ENCODE measurements around the gene ZNF439.

DNA sequence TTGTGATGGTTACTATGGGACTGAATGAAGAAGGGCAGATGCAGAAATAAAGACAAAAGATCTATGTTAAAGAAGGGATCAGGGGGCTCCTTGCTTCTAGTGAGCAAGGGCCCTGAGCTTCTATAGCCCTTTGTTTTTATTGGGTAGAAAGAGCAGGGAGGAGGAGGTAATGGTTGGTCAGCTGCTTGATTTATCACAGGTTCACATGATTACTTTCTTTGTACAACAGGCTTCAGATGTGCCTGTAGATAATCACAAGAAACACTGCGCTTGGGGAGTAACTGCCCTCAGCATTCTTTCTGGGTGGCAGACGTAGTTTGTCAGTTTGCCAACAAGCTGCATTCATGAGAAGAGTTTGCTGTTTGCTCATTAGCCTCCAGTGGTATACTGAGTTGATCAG is 4.8 kb upstream of the ZNF439 start:
- TF ChIP-seq SPI1 (IDR thresholded peaks at IDR 0.05; ENCODE audit: low read depth, low read length) (no peak), POLR2AphosphoS5 (IDR thresholded peaks at IDR 0.05; ENCODE audit: low read depth, low read length) (no peak)
